GM12875 (cell line): ENCODE measurements around the gene ATP2A3.

Experiments
- H3K4me3 ChIP-seq: one replicate; pipeline ENCODE4 v1.5.1; 2011; ENCODE audit warnings: low read depth, low read length, control low read depth
- CTCF ChIP-seq: IDR thresholded peaks from 2 replicates; pipeline ENCODE4 v1.5.1; 2011; ENCODE audit warnings: low read depth, mild to moderate bottlenecking, control low read depth, inconsistent platforms, low read length, moderate library complexity, borderline replicate concordance; ENCODE audit not compliant: insufficient read depth

The ATP2A3 gene

GRCh38 chr17:3890082-3890877 is 74.0 kb downstream of the ATP2A3 start:
- no peak for TF ChIP-seq CTCF

DNA sequence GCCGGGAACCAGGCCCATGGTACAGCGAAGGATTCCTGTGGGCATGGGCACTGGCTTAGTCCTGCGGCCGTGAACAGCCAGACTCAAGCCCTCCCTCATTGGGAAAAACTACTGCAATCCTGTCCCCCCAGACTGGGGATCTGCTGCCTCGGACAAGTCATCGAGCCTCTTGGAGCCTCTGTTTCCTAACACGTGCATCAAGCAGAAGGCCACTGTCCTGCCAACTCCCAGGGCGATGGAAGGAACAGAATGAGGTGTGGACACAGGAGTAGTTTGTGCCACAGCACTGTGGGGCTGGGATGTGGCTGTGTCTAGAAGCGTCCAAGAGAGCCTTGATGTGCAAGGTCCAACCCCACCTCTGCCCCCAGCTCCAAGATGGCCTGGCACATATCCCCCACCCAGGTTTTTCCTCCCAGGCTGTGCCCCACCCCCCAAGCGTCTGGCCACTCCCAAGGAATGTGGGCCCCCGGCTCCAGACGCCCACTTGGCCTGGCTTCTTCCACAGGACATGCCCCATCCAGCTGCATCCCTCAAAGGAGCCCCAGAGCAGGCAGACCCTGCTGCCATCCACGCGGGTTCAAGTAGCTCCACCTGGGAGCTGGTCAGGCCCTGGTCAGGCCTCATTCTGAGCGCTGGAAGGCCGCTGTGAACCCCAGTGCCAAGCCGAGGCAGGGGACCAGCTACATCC is 74.8 kb downstream of the ATP2A3 start:
- TF ChIP-seq CTCF = no peak
- no peak overlapping the region for H3K4me3 ChIP-seq

More at GRCh38 chr17:3890082-3890877, 74.0 kb downstream of the ATP2A3 start:
- H3K4me3 ChIP-seq = no peak overlapping the region

DNA sequence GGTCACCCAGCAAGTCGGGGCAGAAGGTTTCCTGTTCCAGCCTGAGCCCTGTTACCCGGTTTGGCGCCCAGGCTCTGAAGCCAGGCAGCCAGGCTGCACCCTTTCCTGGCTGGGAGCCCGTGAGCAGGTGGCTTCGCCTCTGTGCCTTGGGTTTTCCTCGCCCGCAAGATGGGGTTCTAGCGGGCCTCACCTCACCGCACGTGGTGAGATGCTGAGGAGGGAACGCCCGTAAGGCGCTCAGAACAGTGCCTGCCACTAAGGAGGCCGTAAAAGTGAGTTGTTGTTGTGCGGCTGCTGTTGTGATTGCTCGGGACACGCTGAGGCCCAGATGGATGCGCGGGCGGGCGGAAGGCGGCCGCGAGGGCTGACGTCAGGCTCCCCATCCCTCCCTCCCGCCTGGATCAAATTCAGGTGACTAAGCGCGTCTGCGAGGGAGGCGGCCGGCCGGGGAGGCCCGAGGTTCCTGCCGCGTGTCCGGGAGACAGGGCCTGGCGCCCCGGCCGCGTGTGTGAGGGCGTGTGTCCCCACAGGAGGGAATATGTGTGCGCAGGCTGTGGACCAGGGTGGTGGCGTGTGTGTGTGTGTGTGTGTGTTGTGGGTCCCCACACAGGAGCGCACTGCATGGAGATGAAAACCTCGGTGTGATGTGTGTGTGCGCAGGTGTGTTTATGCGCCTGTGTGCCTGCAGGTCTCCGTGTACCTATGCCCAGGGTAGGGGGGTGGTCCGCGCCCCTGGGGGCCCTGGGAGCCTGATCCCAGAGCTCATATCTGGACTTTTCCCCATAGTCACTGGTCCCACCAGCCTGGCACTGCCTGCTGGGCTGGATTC is 75.7 kb downstream of the ATP2A3 start:
- TF ChIP-seq CTCF = no peak
- no peak overlapping the region for H3K4me3 ChIP-seq

- no peak overlapping the region for H3K4me3 ChIP-seq
- no peak for TF ChIP-seq CTCF
These were observed 76.4 kb downstream of the ATP2A3 start for GRCh38 chr17:3887804-3888203.

GRCh38 chr17:3887394-3887793 is 76.8 kb downstream of the ATP2A3 start:
- TF ChIP-seq CTCF = no peak
- no peak overlapping the region for H3K4me3 ChIP-seq

DNA sequence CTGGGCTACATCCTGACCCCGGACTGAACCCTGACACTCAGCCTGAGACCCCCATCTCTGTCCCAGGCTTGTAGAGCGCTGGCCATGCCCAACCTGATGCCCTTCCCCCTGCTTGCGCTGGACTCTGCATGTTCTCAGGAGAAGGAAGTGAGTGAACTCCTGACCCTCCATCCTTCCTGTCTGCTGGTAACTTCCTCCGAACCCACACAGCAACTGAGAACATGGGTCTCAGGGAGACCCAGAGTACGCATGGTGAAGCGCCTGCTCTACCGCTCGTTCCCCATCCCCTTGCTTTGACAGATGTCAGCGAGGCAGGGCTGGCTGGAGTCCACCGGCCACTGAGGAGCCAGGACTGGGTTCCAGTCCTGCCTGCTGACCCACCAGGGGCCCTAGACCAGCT is 77.5 kb downstream of the ATP2A3 start:
- H3K4me3 ChIP-seq = no peak overlapping the region
- no peak for TF ChIP-seq CTCF
